GM21515 (cell line): ENCODE results near the gene TRUB2.
"Not testable (repeated sequence)": the region's sequence is repeated elsewhere in the genome, so short reads cannot be mapped to it uniquely, and the experiment has no call there.

Experiments
- ATAC-seq: cut with Tn5 transposase; IDR thresholded peaks from one replicate; pipeline ENCODE4 v1.9.1; 2021; ENCODE audit not compliant: unreplicated experiment

TRUB2 gene

GRCh38 chr9:128341435-128341849 lies 19.2 kb upstream of the TRUB2 start:
- ATAC-seq = no peak

- peak; percentile 7 for ATAC-seq
Observed at GRCh38 chr9:128340691-128341434, 18.6 kb upstream of the TRUB2 start.

GRCh38 chr9:128339761-128340690 lies 17.8 kb upstream of the TRUB2 start, which contains the start of gene SLC27A4:
Gene SLC27A4 (plus strand): TSS chr9:128340527. CDS start chr9:128343133, 2,606 bp downstream.
- peak; percentile 74 for ATAC-seq

GRCh38 chr9:128338852-128339614 lies 16.8 kb upstream of the TRUB2 start:
- not testable (repeated sequence) for ATAC-seq

- no peak for ATAC-seq
Observed at GRCh38 chr9:128337936-128338335, 15.7 kb upstream of the TRUB2 start.

- ATAC-seq = no peak
Observed at GRCh38 chr9:128335914-128336313, 13.7 kb upstream of the TRUB2 start.

GRCh38 chr9:128335161-128335560 lies 12.9 kb upstream of the TRUB2 start:
- ATAC-seq = no peak

GRCh38 chr9:128333451-128333869 lies 11.2 kb upstream of the TRUB2 start:
- no peak for ATAC-seq

GRCh38 chr9:128325629-128326028 lies 3.4 kb upstream of the TRUB2 start:
- ATAC-seq = no peak

GRCh38 chr9:128324401-128324800 lies 2.2 kb upstream of the TRUB2 start:
- ATAC-seq = no peak

- no peak for ATAC-seq
Observed at GRCh38 chr9:128323791-128324190, 1.5 kb upstream of the TRUB2 start.

- ATAC-seq = no peak
Observed at GRCh38 chr9:128323212-128323730, 1.0 kb upstream of the TRUB2 start.

GRCh38 chr9:128321879-128322403 lies 306 bp downstream of the TRUB2 start:
- peak; percentile 15 for ATAC-seq

- ATAC-seq = no peak
Observed at GRCh38 chr9:128321343-128321742, 904 bp downstream of the TRUB2 start.

GRCh38 chr9:128317629-128318028 lies 4.6 kb downstream of the TRUB2 start:
- no peak for ATAC-seq

GRCh38 chr9:128316421-128316820 lies 5.8 kb downstream of the TRUB2 start:
- ATAC-seq = no peak

GRCh38 chr9:128314697-128315096 lies 7.5 kb downstream of the TRUB2 start:
- ATAC-seq = no peak

GRCh38 chr9:128310461-128310860 lies 11.8 kb downstream of the TRUB2 start:
- no peak for ATAC-seq

- no peak for ATAC-seq
Observed at GRCh38 chr9:128309551-128309950, 12.7 kb downstream of the TRUB2 start.

GRCh38 chr9:128304971-128305288 lies 17.3 kb downstream of the TRUB2 start:
- ATAC-seq = no peak
